Raji (cell line): ENCODE measurements around the gene CYP8B1.

Experiments used
- POLR2A ChIP-seq: IDR thresholded peaks from 2 replicates; pipeline ENCODE4 v1.6.1; 2011; ENCODE audit warnings: low read depth, low read length, control low read depth; ENCODE audit not compliant: insufficient read depth

Gene CYP8B1

DNA sequence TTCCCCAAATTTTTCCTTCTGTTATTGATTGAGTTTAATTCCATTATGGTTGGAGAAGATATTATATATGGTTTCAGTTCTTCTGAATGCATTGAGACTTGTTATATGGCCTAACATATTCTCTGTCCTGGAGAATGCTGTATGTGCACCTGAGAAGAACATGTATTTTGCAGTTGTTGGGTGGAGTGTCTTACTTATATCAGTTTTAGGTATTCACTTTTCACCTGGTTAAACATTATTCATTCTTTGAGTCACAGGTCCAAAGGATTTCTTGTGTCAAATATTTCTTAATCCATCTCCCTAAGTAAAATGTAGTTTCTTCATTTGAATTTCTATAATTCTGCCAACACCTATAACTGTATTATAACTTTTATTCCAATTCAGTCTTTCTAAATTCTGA, 48.7 kb downstream of the CYP8B1 start:
- no peak for TF ChIP-seq POLR2A

GRCh38 chr3:42826141-42826540, 49.5 kb downstream of the CYP8B1 start:
- no peak for TF ChIP-seq POLR2A

DNA sequence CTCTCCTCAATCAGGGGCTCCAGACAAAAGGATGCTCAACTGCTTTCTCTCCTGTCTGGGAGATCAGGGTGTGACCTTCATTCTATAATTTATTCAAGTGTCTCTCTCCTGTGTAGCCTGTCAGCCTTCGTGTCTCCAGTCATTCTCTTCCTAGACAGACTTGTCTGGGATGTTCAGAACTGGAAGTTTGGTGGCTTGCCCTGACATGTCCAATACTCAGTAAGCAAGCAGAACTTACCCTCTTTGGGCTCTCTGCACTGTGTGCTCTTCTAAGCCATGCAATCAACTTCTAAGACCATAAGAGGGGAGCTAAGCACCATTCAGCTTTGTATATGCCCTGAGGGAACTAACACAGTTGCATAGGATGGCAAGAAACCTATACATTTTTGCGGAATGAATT, 52.3 kb downstream of the CYP8B1 start:
- no peak for TF ChIP-seq POLR2A

- no peak for TF ChIP-seq POLR2A
These were observed 52.9 kb downstream of the CYP8B1 start for GRCh38 chr3:42822828-42823227.
